Measurements from ENCODE around the gene FCRL1. TPM values are rescaled to one million over a fixed set of nuclear protein-coding genes. Genes with fewer than 3 reads are reported as not detected.

Gene FCRL1
- total RNA-seq, 1 experiment from 2014 or later, result not detected

DNA sequence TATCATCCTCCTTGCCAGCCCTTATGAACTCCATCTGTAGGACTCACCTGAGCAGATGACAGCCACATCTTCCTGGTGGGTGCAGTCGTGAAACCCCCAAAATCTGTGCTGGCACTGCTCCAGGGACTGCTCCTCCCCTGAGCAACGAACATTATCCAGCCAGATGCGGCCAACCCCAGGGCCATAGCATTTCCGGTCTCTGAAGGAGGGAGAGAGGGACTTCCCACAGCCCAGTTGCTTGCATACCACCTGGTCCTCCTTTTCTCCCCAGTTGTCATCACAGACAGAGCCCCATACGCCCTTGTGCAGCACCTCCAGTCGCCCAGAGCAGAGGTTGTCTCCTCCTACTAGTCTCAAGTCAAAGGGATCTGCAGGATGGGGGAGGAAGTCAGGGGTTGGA is 13.2 kb upstream of the FCRL1 start:
- Histone ChIP-seq H4K20me1 (ENCODE audit: control insufficient read depth, insufficient read depth, insufficient read length) (no peaks in the 10 kb centered on the region), H2BK12ac (ENCODE audit: insufficient read length, low read depth, low read length) (no peak overlapping the region), H4K91ac (ENCODE audit: insufficient read length, low read depth, low read length) (no peak overlapping the region), H2BK5ac (ENCODE audit: insufficient read length, low read length) (no peak overlapping the region), H3K27ac (ENCODE audit: insufficient read length, low read depth, low read length) (no peak overlapping the region), H2BK120ac (ENCODE audit: low read depth, low read length, poor library complexity, severe bottlenecking) (no peak overlapping the region), H3K4me2 (ENCODE audit: insufficient read depth, insufficient read length, low read length) (no peak overlapping the region), H3K27me3 (ENCODE audit: insufficient read depth, low read length) (no peaks in the 10 kb centered on the region), H4K5ac (ENCODE audit: insufficient read length, low read depth, low read length) (no peak overlapping the region), H4K8ac (replicated peaks; ENCODE audit: insufficient read length, low read depth, low read length) (no peak overlapping the region), H2BK15ac (ENCODE audit: low read depth, low read length) (no peak overlapping the region), H2BK20ac (ENCODE audit: low read depth, low read length, poor library complexity, severe bottlenecking) (no peak overlapping the region), H2AK5ac (ENCODE audit: insufficient read length, low read length) (no peak overlapping the region), H3K9me3 (ENCODE audit: control insufficient read depth, low read depth, low read length) (no peaks in the 10 kb centered on the region), H2AFZ (ENCODE audit: low read length) (no peak overlapping the region), H3K14ac (ENCODE audit: insufficient read depth, low read length) (no peak overlapping the region), H3K23me2 (ENCODE audit: insufficient read length, low read depth, low read length, poor library complexity, severe bottlenecking) (no peaks in the 10 kb centered on the region), H3K4me1 (ENCODE audit: insufficient read depth, low read length) (no peaks in the 10 kb centered on the region), H3K79me1 (ENCODE audit: insufficient read depth, low read depth, low read length, poor library complexity, severe bottlenecking) (no peaks in the 10 kb centered on the region), H3K18ac (ENCODE audit: insufficient read length, low read depth, low read length) (no peak overlapping the region), H3K4ac (ENCODE audit: low read depth, low read length) (no peak overlapping the region), H3K9ac (ENCODE audit: extremely low read depth, insufficient read length, low read length) (no peak overlapping the region), H3K23ac (ENCODE audit: insufficient read length, low read depth, low read length) (no peak overlapping the region), H3K56ac (ENCODE audit: insufficient read length, low read depth, low read length) (no peak overlapping the region), H3T11ph (ENCODE audit: low read length) (no peak overlapping the region), H3K79me2 (ENCODE audit: insufficient read depth, low read length) (no peaks in the 10 kb centered on the region)
- H3K4me1 Mint-ChIP-seq, result no peaks in the 10 kb centered on the region
- no peak for DNase-seq
- H3K27me3 Mint-ChIP-seq (ENCODE audit: low read depth), result peaks cover 2% of the 10 kb centered on the region
- TF ChIP-seq, protein P1, sequence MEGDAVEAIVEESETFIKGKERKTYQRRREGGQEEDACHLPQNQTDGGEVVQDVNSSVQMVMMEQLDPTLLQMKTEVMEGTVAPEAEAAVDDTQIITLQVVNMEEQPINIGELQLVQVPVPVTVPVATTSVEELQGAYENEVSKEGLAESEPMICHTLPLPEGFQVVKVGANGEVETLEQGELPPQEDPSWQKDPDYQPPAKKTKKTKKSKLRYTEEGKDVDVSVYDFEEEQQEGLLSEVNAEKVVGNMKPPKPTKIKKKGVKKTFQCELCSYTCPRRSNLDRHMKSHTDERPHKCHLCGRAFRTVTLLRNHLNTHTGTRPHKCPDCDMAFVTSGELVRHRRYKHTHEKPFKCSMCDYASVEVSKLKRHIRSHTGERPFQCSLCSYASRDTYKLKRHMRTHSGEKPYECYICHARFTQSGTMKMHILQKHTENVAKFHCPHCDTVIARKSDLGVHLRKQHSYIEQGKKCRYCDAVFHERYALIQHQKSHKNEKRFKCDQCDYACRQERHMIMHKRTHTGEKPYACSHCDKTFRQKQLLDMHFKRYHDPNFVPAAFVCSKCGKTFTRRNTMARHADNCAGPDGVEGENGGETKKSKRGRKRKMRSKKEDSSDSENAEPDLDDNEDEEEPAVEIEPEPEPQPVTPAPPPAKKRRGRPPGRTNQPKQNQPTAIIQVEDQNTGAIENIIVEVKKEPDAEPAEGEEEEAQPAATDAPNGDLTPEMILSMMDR (conservative IDR thresholded peaks at IDR 0.05), result no peak
- H3K27ac Mint-ChIP-seq, result no peak overlapping the region
- H3K4me3 Mint-ChIP-seq, result no peak overlapping the region
- H3K36me3 Mint-ChIP-seq (ENCODE audit: insufficient read depth in 1 of 3, low read depth in 3 of 3), result no peaks in the 10 kb centered on the region
- no peaks in the 10 kb centered on the region for H3K9me3 Mint-ChIP-seq
- WGBS (ENCODE audit: extremely low coverage, insufficient read length, low lambda C conversion rate), result no CpG with 5 or more reads among the region's 6 CpGs

All from H9 (cell line).